ENCODE results near the gene CLDN4. TPM values are rescaled to one million over a fixed set of nuclear protein-coding genes. Genes with fewer than 3 reads are reported as not detected.
"Not testable (repeated sequence)": the region's sequence is repeated elsewhere in the genome, so short reads cannot be mapped to it uniquely, and the experiment has no call there.

The CLDN4 gene
- total RNA-seq = not detected in 2 replicates

GRCh38 chr7:73830681-73831583, at the start of gene CLDN4:
Gene CLDN4, plus strand, starts transcription at chr7:73830996. Its CDS starts 206 bp downstream, at chr7:73831202.
- H3K4me1 Mint-ChIP-seq (ENCODE audit: low read depth) = peaks cover 5% of the 10 kb centered on the region

DNA sequence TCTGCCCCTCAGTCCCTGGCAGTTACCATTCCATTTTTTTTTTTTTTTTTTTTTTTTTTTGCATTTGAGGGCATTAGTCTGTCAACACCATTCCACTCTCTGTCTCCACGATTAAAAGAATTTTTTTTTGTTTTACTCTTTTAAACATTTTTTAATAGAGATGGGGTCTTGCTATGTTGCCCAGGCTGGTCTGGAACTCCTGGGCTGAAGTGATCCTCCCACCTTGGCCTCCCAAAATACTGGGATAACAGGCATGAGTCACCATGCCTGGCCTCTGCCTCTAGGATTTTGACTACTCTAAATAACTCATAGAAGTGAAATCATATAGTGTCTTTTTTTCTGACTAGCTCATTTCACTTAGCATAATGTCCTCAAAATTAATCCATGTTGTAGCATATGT, 44.2 kb upstream of the CLDN4 start:
- Mint-ChIP-seq H3K4me3 (no peak overlapping the region), H3K9me3 (no peaks in the 10 kb centered on the region), H3K36me3 (ENCODE audit: low read depth) (no peaks in the 10 kb centered on the region), H3K27ac (no peak overlapping the region), H3K27me3 (ENCODE audit: insufficient read depth) (no peaks in the 10 kb centered on the region), H3K4me1 (ENCODE audit: low read depth) (no peaks in the 10 kb centered on the region)
- DNase-seq (ENCODE audit: low spot score) = no peak
- intact Hi-C loops (cut with micrococcal nuclease) = no loop called here

More at GRCh38 chr7:73830681-73831583, at the start of gene CLDN4:
- DNase-seq (ENCODE audit: low spot score) = no peak
- Mint-ChIP-seq H3K27ac (no peak within 1 kb of the TSS), H3K27me3 (ENCODE audit: insufficient read depth) (peaks cover 12% of the 10 kb centered on the region), H3K4me3 (no peak within 1 kb of the TSS), H3K36me3 (ENCODE audit: low read depth) (no peaks in the 10 kb centered on the region), H3K9me3 (no peaks in the 10 kb centered on the region)
- intact Hi-C loops (cut with micrococcal nuclease) = no loop called here

GRCh38 chr7:73787786-73788048, 43.1 kb upstream of the CLDN4 start:
- H3K4me1 Mint-ChIP-seq (ENCODE audit: low read depth); H3K27me3 Mint-ChIP-seq (ENCODE audit: insufficient read depth); H3K4me3 Mint-ChIP-seq; intact Hi-C loops (cut with micrococcal nuclease); DNase-seq (ENCODE audit: low spot score); H3K27ac Mint-ChIP-seq; H3K9me3 Mint-ChIP-seq; H3K36me3 Mint-ChIP-seq (ENCODE audit: low read depth): not testable (repeated sequence)

DNA sequence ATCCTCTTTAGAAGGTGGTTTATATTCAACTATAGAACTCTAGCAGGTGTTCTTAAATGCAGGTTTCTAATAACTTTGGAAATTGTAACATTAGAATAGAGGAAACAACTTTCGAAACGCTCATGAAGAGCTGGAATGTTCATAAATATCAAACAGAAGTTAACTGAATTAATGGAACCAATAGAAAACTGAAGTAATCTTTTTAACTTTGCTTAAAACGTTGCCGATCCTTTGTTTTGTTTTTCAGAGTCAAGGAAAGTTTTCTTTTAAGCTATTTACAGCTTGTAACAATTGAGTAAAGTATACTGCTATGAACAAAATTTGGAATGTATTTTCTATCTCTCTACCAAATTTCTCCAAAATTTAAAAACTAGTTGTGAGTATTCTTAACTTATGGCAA, 41.7 kb upstream of the CLDN4 start:
- Mint-ChIP-seq H3K27ac (no peak overlapping the region), H3K36me3 (ENCODE audit: low read depth) (no peaks in the 10 kb centered on the region), H3K9me3 (no peaks in the 10 kb centered on the region), H3K27me3 (ENCODE audit: insufficient read depth) (peaks cover 3% of the 10 kb centered on the region), H3K4me1 (ENCODE audit: low read depth) (no peaks in the 10 kb centered on the region), H3K4me3 (no peak overlapping the region)
- intact Hi-C loops (cut with micrococcal nuclease) = no loop called here
- no peak for DNase-seq (ENCODE audit: low spot score)

- H3K36me3 Mint-ChIP-seq (ENCODE audit: low read depth); H3K4me1 Mint-ChIP-seq (ENCODE audit: low read depth); H3K27me3 Mint-ChIP-seq (ENCODE audit: insufficient read depth); DNase-seq (ENCODE audit: low spot score); intact Hi-C loops (cut with micrococcal nuclease); H3K9me3 Mint-ChIP-seq; H3K4me3 Mint-ChIP-seq; H3K27ac Mint-ChIP-seq: not testable (repeated sequence)
Observed at GRCh38 chr7:73791170-73791690, 39.6 kb upstream of the CLDN4 start.

GRCh38 chr7:73795188-73795587, 35.6 kb upstream of the CLDN4 start:
- H3K27ac Mint-ChIP-seq; H3K4me3 Mint-ChIP-seq; DNase-seq (ENCODE audit: low spot score); H3K36me3 Mint-ChIP-seq (ENCODE audit: low read depth); H3K4me1 Mint-ChIP-seq (ENCODE audit: low read depth); H3K27me3 Mint-ChIP-seq (ENCODE audit: insufficient read depth); H3K9me3 Mint-ChIP-seq; intact Hi-C loops (cut with micrococcal nuclease): not testable (repeated sequence)

DNA sequence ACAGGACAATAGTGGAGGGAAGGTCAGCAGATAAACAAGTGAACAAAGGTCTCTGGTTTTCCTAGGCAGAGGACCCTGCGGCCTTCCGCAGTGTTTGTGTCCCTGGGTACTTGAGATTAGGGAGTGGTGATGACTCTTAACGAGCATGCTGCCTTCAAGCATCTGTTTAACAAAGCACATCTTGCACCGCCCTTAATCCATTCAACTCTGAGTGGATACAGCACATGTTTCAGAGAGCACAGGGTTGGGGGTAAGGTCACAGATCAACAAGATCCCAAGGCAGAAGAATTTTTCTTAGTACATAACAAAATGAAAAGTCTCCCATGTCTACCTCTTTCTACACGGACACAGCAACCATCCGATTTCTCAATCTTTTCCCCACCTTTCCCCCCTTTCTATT, 34.1 kb upstream of the CLDN4 start:
- intact Hi-C loops (cut with micrococcal nuclease); H3K27me3 Mint-ChIP-seq (ENCODE audit: insufficient read depth); H3K9me3 Mint-ChIP-seq; H3K27ac Mint-ChIP-seq; H3K36me3 Mint-ChIP-seq (ENCODE audit: low read depth); DNase-seq (ENCODE audit: low spot score); H3K4me3 Mint-ChIP-seq; H3K4me1 Mint-ChIP-seq (ENCODE audit: low read depth): not testable (repeated sequence)

GRCh38 chr7:73797176-73797575, 33.6 kb upstream of the CLDN4 start:
- H3K4me3 Mint-ChIP-seq; intact Hi-C loops (cut with micrococcal nuclease); H3K9me3 Mint-ChIP-seq; DNase-seq (ENCODE audit: low spot score); H3K27me3 Mint-ChIP-seq (ENCODE audit: insufficient read depth); H3K36me3 Mint-ChIP-seq (ENCODE audit: low read depth); H3K4me1 Mint-ChIP-seq (ENCODE audit: low read depth); H3K27ac Mint-ChIP-seq: not testable (repeated sequence)

DNA sequence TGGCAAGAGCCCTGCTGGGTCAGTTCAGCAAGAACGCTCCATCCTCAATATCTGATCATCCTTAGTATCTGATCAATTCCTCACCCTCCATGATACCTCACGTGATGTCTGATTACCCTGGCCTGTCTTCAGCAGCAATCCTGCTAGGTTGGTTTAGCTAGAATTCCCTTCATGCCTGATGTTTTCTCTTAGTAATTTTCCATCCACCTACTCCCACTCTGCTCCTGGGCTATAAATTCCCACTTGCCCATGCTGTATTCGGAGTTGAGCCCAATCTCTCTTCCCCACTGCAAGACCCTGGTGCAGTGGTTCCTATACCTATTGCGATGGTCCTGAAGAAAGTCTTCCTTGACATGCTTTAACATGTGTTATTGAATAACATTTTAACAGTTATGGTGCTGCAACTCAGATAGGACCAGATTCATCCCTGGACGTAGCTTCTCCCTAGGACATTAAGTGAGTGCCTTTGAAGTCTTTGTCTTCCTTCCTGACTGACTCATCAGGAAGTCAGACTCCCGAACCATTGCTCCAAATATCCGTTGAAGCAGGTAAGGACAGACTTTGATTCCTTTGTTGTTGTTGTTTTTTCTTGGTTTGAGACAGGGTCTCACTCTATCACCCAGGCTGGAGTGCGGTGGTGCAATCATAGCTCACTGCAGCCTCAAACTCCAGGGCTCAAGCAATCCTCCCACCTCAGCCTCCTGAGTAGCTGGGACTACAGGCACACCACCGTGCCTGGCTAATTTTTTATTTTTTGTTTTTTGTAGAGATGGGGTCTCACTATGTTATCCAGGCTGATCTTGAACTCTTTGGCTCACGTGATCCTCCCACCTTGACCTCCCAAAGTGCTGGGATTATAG, 31.3 kb upstream of the CLDN4 start:
- Mint-ChIP-seq H3K36me3 (ENCODE audit: low read depth) (no peaks in the 10 kb centered on the region), H3K27ac (no peak overlapping the region), H3K4me3 (no peak overlapping the region), H3K9me3 (peaks cover 4% of the 10 kb centered on the region), H3K27me3 (ENCODE audit: insufficient read depth) (no peaks in the 10 kb centered on the region), H3K4me1 (ENCODE audit: low read depth) (no peaks in the 10 kb centered on the region)
- intact Hi-C loops (cut with micrococcal nuclease) = no loop called here
- no peak for DNase-seq (ENCODE audit: low spot score)

- no peaks in the 10 kb centered on the region for H3K36me3 Mint-ChIP-seq (ENCODE audit: low read depth)
- intact Hi-C loops (cut with micrococcal nuclease) = no loop called here
- DNase-seq (ENCODE audit: low spot score) = no peak
- no peaks in the 10 kb centered on the region for H3K4me1 Mint-ChIP-seq (ENCODE audit: low read depth)
- no peaks in the 10 kb centered on the region for H3K9me3 Mint-ChIP-seq
- H3K27me3 Mint-ChIP-seq (ENCODE audit: insufficient read depth) = no peaks in the 10 kb centered on the region
- H3K4me3 Mint-ChIP-seq = no peak overlapping the region
- no peak overlapping the region for H3K27ac Mint-ChIP-seq
Observed at GRCh38 chr7:73801577-73801976, 29.2 kb upstream of the CLDN4 start.

DNA sequence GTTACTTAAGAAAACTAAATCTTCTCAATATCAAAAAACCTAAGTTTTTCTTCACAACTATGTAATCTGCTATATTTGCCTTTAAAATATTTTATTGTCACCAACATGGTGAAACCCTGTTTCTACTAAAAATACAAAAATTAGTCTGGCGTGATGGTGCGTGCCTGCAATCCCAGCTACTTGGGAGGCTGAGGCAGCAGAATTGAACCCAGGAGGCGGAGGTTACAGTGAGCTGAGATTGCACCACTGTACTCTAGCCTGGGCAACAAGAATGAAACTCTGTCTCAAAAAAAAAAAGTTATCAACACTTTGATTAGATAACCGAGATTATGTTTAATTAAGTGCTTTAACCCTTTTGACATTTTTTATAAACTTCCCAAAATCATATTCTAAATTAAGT, 28.3 kb upstream of the CLDN4 start:
- DNase-seq (ENCODE audit: low spot score) = no peak
- H3K27me3 Mint-ChIP-seq (ENCODE audit: insufficient read depth) = no peaks in the 10 kb centered on the region
- intact Hi-C loops (cut with micrococcal nuclease) = no loop called here
- H3K4me1 Mint-ChIP-seq (ENCODE audit: low read depth) = no peaks in the 10 kb centered on the region
- no peak overlapping the region for H3K27ac Mint-ChIP-seq
- no peak overlapping the region for H3K4me3 Mint-ChIP-seq
- H3K9me3 Mint-ChIP-seq = no peaks in the 10 kb centered on the region
- H3K36me3 Mint-ChIP-seq (ENCODE audit: low read depth) = no peaks in the 10 kb centered on the region

DNA sequence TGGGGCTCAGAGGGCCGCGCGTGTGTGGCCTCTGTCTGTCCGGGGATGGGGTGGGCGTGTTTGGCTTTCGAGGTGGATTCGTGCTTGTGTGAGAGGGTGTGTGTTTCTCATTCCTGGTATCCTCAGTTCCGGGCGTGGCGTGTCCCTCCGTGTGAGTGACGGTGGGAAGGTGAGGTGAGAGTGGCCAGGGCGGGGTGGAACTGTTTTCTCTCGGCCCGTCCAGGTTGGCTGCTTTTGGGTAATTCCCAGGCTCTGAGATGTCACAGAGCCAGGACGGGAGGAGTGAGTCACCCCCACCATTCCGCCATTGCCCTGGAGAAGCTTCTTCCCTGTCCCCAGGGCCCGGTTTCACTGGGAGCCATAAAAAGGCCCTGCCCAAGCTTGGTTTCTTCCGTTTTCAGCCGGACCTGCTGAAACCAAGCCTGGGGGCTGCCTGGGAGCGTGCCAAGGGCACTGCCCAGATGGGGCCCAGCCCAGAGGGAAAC, 21.3 kb upstream of the CLDN4 start:
- H3K36me3 Mint-ChIP-seq (ENCODE audit: low read depth) = no peaks in the 10 kb centered on the region
- no peak for DNase-seq (ENCODE audit: low spot score)
- no peaks in the 10 kb centered on the region for H3K4me1 Mint-ChIP-seq (ENCODE audit: low read depth)
- H3K27ac Mint-ChIP-seq = no peak overlapping the region
- peaks cover 4% of the 10 kb centered on the region for H3K27me3 Mint-ChIP-seq (ENCODE audit: insufficient read depth)
- no peak overlapping the region for H3K4me3 Mint-ChIP-seq
- intact Hi-C loops (cut with micrococcal nuclease) = no loop called here
- H3K9me3 Mint-ChIP-seq = no peaks in the 10 kb centered on the region

DNA sequence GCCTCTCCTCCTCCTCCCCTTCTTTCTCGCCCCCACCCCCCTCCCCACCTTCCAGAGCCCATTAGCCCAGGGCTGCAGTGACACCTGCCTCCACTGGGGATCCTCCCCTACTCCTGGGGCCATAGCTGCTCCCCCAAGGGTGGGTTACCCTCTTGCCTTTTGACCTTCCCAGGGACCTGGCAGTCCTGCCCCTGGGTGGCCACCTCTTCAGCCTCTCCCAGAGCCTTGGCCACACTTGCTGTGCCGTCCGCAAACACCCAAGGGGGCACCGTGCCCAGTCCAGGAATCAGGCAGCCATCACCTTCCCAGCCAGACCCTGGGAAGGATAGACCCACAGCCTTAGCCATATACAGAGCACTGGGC, 19.8 kb upstream of the CLDN4 start:
- Mint-ChIP-seq H3K4me3 (no peak overlapping the region), H3K27ac (no peak overlapping the region), H3K36me3 (ENCODE audit: low read depth) (no peaks in the 10 kb centered on the region), H3K4me1 (ENCODE audit: low read depth) (no peaks in the 10 kb centered on the region), H3K27me3 (ENCODE audit: insufficient read depth) (peaks cover 4% of the 10 kb centered on the region), H3K9me3 (no peaks in the 10 kb centered on the region)
- intact Hi-C loops (cut with micrococcal nuclease) = loop anchor here (1.0 kb wide), 2 partner anchors 40 to 44 kb away; no protein-coding TSS in a partner anchor
- DNase-seq (ENCODE audit: low spot score) = no peak
